Coronary artery (tissue), 2 donors: Measurements from ENCODE around the gene ZDHHC24.

Experiments
- DNase-seq: peaks from one replicate; pipeline ENCODE4 v3.0.0-alpha.2; 2017; ENCODE audit warnings: low spot score
- H3K27ac ChIP-seq, 2 donors: fragments of 200-600 bp; sonication (generic); one replicate each; pipeline ENCODE4 v1.5.1; 2016 to 2019
- H3K4me3 ChIP-seq: fragments of 200-600 bp; sonication (generic); 2 replicates; pipeline ENCODE4 v1.5.1; 2016; ENCODE audit warnings: mild to moderate bottlenecking, moderate library complexity
- TF ChIP-seq, protein P1 (sequence below): fragments of 200-600 bp; sonication (generic); IDR thresholded peaks from one replicate; pipeline ENCODE4 v1.5.1; 2019; ENCODE audit warnings: antibody characterized with exemption

The ZDHHC24 gene

DNA sequence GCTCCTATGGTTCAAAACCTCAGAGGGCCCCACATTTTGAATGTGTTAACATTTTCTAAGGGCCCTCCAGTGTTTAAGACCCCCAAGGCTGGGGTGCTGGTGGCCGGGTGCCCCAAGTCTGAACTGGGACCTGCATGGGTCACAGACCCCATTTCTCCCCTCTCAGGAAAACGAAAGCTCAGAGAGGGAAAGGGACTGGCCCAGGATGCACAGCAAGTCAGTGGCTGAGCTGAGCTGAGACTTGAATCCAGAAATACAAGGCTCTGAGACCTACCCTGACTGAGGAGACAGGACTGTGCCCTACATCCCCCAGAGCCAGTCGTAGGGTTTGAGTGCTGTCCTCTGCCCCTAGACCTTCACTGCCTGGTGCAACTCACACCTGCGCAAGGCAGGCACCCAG, 5.0 kb upstream of the ZDHHC24 start:
- DNase-seq, result no peak
- TF ChIP-seq, protein P1, sequence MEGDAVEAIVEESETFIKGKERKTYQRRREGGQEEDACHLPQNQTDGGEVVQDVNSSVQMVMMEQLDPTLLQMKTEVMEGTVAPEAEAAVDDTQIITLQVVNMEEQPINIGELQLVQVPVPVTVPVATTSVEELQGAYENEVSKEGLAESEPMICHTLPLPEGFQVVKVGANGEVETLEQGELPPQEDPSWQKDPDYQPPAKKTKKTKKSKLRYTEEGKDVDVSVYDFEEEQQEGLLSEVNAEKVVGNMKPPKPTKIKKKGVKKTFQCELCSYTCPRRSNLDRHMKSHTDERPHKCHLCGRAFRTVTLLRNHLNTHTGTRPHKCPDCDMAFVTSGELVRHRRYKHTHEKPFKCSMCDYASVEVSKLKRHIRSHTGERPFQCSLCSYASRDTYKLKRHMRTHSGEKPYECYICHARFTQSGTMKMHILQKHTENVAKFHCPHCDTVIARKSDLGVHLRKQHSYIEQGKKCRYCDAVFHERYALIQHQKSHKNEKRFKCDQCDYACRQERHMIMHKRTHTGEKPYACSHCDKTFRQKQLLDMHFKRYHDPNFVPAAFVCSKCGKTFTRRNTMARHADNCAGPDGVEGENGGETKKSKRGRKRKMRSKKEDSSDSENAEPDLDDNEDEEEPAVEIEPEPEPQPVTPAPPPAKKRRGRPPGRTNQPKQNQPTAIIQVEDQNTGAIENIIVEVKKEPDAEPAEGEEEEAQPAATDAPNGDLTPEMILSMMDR, result no peak

GRCh38 chr11:66549696-66550095, 3.8 kb upstream of the ZDHHC24 start:
- no peak overlapping the region for H3K4me3 ChIP-seq
- TF ChIP-seq, protein P1, result no peak
- H3K27ac ChIP-seq, result no peak overlapping the region
- DNase-seq, result no peak

More for the DNA sequence above, 5.0 kb upstream of the ZDHHC24 start:
- no peak overlapping the region for H3K27ac ChIP-seq
- no peak overlapping the region for H3K4me3 ChIP-seq

- no peak overlapping the region for H3K4me3 ChIP-seq
- no peak overlapping the region for H3K27ac ChIP-seq
- TF ChIP-seq, protein P1, result no peak
- no peak for DNase-seq
Observed at GRCh38 chr11:66548774-66549630, 3.2 kb upstream of the ZDHHC24 start.

DNA sequence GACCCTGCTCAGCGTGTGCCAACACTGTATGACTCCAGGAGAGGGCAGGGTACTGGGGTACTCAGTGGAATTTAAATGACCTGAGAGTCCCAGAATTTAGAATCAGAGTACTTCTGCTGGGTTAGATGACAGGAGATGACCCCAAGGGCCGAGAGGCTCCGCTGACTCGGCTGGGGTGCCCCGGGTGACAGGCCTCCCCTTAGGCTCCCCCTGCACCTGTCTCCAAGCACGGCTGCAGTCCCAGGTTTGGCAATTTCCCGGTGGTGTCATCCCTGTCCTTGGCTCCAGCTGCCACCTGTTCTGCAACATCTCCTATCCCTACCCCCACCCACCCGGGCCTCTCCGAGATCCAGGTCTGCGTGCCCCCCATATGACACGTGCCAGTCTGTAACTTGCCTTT, 2.2 kb upstream of the ZDHHC24 start:
- H3K27ac ChIP-seq, result no peak overlapping the region
- H3K4me3 ChIP-seq, result no peak overlapping the region
- TF ChIP-seq, protein P1, result no peak
- DNase-seq, result no peak

DNA sequence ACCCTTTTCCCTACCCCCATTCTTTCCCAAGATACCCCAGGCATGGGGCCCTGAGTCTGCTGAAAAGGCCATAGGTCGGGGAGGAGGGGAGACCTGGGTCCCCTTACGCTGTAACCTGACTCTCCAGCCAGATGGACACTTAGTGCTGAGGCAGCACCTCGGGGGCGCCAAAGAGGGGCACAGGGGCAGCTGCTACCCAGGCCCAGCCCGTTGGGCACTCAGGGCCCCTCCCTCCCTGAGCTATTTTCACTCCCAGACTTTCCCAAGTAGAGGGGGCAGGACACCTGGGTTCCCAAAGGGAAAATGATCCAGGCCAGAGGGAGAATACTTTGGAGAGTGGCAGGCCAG, 1.8 kb upstream of the ZDHHC24 start:
- H3K27ac ChIP-seq, result peak overlapping the region in 1 of 2 donors; percentile 89
- no peak for DNase-seq
- no peak overlapping the region for H3K4me3 ChIP-seq
- TF ChIP-seq, protein P1, result no peak

- peak overlapping the region in 1 of 2 donors; percentile 89 for H3K27ac ChIP-seq
- TF ChIP-seq, protein P1, result no peak
- DNase-seq, result no peak
- H3K4me3 ChIP-seq, result peak overlapping the region; percentile 97
Observed at GRCh38 chr11:66546966-66547661, 1.3 kb upstream of the ZDHHC24 start.
